Measurements from ENCODE around the gene KRTAP13-4.

KRTAP13-4 gene

DNA sequence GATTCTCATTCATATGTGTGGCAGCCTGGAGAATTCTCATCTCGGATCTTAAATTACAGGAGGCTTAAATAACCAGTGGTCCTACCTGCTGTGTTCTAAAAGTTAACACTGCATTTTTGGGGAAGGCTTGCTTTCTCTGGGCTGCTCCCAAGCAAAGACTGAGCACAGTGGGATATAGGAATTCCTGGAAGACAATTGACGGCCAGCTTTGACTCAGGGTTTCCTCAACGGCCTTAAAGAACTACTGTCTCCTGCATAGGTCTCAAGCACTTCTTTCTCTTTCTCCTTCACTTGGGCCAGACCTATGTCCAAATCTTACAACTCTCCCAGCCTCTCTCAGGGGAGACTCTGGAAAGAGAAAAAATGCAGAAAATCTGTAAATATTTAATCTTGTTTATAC is 3.3 kb upstream of the KRTAP13-4 start:
- DNase-seq (ENCODE audit: extremely low read depth, low read depth) = no peak
- TF ChIP-seq, protein P1, sequence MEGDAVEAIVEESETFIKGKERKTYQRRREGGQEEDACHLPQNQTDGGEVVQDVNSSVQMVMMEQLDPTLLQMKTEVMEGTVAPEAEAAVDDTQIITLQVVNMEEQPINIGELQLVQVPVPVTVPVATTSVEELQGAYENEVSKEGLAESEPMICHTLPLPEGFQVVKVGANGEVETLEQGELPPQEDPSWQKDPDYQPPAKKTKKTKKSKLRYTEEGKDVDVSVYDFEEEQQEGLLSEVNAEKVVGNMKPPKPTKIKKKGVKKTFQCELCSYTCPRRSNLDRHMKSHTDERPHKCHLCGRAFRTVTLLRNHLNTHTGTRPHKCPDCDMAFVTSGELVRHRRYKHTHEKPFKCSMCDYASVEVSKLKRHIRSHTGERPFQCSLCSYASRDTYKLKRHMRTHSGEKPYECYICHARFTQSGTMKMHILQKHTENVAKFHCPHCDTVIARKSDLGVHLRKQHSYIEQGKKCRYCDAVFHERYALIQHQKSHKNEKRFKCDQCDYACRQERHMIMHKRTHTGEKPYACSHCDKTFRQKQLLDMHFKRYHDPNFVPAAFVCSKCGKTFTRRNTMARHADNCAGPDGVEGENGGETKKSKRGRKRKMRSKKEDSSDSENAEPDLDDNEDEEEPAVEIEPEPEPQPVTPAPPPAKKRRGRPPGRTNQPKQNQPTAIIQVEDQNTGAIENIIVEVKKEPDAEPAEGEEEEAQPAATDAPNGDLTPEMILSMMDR (IDR thresholded peaks at IDR 0.05; ENCODE audit: low read depth, low read length) = no peak

DNA sequence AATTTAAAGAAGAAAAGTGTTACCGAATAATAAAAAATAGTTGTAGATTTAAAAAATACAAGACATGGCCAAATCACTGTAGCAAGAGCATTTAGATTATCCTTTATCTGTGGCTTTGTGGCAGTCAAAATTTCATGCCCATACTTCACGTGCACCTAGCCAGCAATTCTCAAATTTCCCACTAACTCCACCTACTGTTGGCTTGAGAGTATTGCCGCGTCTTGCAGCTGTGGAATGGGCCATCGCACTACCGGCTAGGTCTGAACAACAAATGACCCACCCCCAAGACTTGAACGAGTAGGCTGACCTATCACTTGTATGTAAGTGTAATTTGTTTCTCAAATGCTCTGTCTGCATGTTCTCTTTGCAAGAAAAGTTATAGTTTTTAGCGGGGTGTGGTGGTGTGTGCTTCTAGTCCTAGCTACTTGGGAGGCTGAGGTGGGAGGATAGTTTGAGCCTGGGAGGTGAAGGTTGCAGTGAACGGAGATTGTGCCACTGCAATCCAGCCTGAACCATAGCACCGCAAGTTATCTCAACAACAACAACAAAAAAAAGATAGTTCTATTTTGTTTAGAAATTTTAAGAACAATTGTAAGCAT is 4.1 kb downstream of the KRTAP13-4 start:
- no peak for DNase-seq (ENCODE audit: extremely low read depth, low read depth)
- TF ChIP-seq, protein P1 (IDR thresholded peaks at IDR 0.05; ENCODE audit: low read depth, low read length) = peak; percentile 10

DNA sequence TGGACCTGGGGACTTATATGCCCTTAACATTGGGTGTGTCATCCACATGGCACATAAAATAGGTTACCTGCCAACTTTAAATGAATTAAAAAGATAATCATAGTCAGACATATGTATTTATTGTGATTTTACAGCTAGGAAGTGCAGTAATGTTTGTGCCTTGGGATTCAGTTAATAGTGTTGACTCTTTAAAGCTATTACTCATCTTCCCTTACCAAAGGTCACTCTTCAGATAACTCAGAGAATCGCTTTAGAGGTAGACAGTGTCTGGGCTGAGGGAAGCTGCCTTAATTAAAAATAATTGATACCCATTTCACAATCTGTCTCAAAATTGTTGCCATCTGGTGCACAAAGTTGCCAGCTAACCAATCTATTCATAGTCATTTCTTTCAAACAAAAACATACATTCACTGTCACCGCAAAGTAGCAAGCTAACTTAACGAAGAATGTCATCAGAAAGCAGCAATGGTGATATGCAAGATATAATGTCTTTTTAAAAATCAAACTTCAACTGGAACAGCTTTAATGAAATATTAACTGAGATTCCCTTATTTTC is 7.1 kb downstream of the KRTAP13-4 start:
- TF ChIP-seq, protein P1 (IDR thresholded peaks at IDR 0.05; ENCODE audit: low read depth, low read length) = no peak
- DNase-seq (ENCODE audit: extremely low read depth, low read depth) = no peak

DNA sequence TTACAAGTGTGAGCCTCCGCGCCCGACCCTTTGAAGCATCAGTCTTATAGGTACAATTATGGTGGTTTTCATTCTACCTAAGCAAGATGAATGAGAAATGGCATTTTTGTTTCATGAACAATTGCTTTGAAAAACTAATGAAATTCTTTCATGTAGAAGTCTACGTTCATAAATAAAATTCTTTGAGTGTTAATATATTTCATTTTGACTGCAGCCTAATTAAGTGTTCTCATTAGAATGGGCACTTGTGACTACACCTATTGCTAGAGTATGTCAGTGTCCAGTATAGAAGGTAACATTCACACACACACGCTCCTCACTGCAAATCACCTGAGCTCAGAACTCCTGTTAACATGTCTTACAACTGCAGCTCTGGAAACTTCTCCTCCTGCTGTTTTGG is 10.0 kb downstream of the KRTAP13-4 start, which contains the start of gene KRTAP15-1:
KRTAP15-1 (plus strand) TSS at position 301 of the 400 bp plus-strand sequence; CDS start at position 354, 53 bp downstream.
- TF ChIP-seq, protein P1 (IDR thresholded peaks at IDR 0.05; ENCODE audit: low read depth, low read length) = no peak
- no peak for DNase-seq (ENCODE audit: extremely low read depth, low read depth)

DNA sequence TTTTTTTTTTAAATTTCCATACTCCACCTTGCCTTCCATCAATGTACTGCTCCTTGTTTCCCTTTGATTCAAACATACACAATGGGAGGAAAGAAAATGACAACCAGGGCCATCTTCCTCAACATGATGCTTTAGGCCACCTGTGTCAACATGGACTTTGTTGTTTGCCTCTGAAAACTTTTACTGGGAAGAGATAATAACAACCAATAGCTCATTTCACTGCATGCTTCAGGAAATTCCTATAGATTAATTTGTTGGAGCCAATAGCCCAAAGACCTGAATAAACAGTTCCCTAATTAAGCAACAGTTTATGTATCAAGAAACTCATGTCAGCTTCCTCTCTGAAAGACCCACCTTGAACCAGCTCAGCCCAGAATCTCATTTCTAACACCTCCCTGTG is 13.2 kb downstream of the KRTAP13-4 start:
- DNase-seq (ENCODE audit: extremely low read depth, low read depth) = no peak
- TF ChIP-seq, protein P1 (IDR thresholded peaks at IDR 0.05; ENCODE audit: low read depth, low read length) = no peak

DNA sequence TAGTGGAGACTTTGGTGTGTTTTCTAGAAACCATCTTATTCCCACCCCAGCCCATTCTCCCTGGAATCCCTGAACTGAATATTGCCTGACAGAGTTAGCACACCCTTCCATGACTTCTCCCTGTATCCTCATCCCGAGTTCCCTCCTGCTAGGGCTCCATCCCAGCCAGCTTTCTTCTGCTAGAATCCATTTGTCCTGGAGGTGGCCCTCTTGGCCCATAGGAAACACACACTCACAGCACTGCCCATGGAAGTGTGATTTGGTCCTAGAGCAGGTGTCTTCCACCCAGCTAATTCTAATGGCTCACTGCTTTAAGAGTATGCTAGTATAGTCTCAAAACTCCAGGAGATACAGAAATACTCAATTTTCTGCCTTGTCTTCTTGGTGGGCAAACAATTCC is 14.2 kb downstream of the KRTAP13-4 start:
- no peak for DNase-seq (ENCODE audit: extremely low read depth, low read depth)
- TF ChIP-seq, protein P1 (IDR thresholded peaks at IDR 0.05; ENCODE audit: low read depth, low read length) = no peak

DNA sequence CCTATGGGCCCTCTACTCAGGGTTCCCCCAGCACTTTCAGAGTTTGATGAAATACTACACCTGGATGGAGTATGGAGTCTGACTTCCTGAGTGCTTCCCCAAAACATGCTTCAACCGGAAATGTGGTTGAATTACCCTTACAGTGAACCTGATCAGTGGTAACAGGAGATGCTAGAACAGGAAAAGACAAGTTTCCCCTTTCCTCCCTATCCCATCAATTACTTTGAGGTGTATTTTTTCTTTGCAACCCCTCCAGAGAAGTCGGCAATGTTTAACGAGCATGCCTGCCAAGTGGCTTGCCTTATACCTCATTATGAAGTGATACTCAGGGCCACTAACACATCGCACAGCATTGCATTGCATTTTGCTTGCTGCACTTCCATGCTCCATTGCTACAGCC is 17.0 kb downstream of the KRTAP13-4 start:
- no peak for DNase-seq (ENCODE audit: extremely low read depth, low read depth)
- TF ChIP-seq, protein P1 (IDR thresholded peaks at IDR 0.05; ENCODE audit: low read depth, low read length) = no peak
